H1 (cell line): ENCODE measurements around the gene PFKM.

ENCODE experiments used
- CTCF ChIP-seq, 3 experiments: IDR thresholded peaks; 1 replicate in 2 of 3; 2 replicates in 1 of 3; pipeline versions ENCODE4 v1.5.1 to v1.6.1; 2011; ENCODE audit warnings: low read length in 3 of 3, mild to moderate bottlenecking in 3 of 3, inconsistent platforms in 2 of 3, low read depth in 1 of 3, moderate library complexity in 1 of 3; ENCODE audit not compliant: insufficient read depth in 1 of 3; ENCODE audit errors: control extremely low read depth in 1 of 3
- EP300 ChIP-seq, 2 experiments: IDR thresholded peaks; 1 replicate in 1 of 2; 2 replicates in 1 of 2; pipeline ENCODE4 v1.6.1; 2011 to 2012; ENCODE audit warnings: low read depth in 2 of 2, low read length in 2 of 2, mild to moderate bottlenecking in 2 of 2, borderline replicate concordance in 1 of 2, inconsistent platforms in 1 of 2, moderate library complexity in 1 of 2
- EZH2 ChIP-seq: fragments of 200-600 bp; sonication (generic); IDR thresholded peaks from 2 replicates; pipeline ENCODE4 v1.7.1; 2012; ENCODE audit warnings: low read depth, mild to moderate bottlenecking, moderate library complexity, low read length, inconsistent platforms; ENCODE audit not compliant: severe bottlenecking
- GABPA ChIP-seq: IDR thresholded peaks from 2 replicates; pipeline ENCODE4 v1.6.1; 2011; ENCODE audit warnings: mild to moderate bottlenecking, low read length, moderate library complexity, borderline replicate concordance; ENCODE audit not compliant: insufficient read depth
- NRF1 ChIP-seq: IDR thresholded peaks from 2 replicates; pipeline ENCODE4 v1.6.1; 2011; ENCODE audit warnings: mild to moderate bottlenecking, low read depth, low read length, improper control_type of control experiment
- PHF8 ChIP-seq: fragments of 200-600 bp; sonication (generic); conservative IDR thresholded peaks from 2 replicates; pipeline ENCODE4 v1.7.1; 2012; ENCODE audit warnings: low read depth, mild to moderate bottlenecking, inconsistent platforms, low read length, moderate library complexity
- POLR2A ChIP-seq, 2 experiments: IDR thresholded peaks; 1 replicate in 1 of 2; 2 replicates in 1 of 2; pipeline ENCODE4 v1.6.1; 2011; ENCODE audit warnings: low read depth in 2 of 2, low read length in 2 of 2, mild to moderate bottlenecking in 2 of 2; ENCODE audit errors: control extremely low read depth in 1 of 2
- POU5F1 ChIP-seq: IDR thresholded peaks from 2 replicates; pipeline ENCODE4 v1.6.1; 2011; ENCODE audit warnings: low read depth, mild to moderate bottlenecking, low read length, moderate library complexity
- RBBP5 ChIP-seq: IDR thresholded peaks from 2 replicates; pipeline ENCODE4 v1.7.1; 2012; ENCODE audit warnings: low read depth, mild to moderate bottlenecking, inconsistent platforms, low read length, moderate library complexity, borderline replicate concordance
- SIN3A ChIP-seq, 2 experiments: IDR thresholded peaks in 1 of 2; conservative IDR thresholded peaks in 1 of 2; 2 replicates each; pipeline ENCODE4 v1.6.1; 2011 to 2012; ENCODE audit warnings: low read length in 2 of 2, improper control_type of control experiment in 1 of 2, low read depth in 1 of 2, mild to moderate bottlenecking in 1 of 2
- SP2 ChIP-seq: IDR thresholded peaks from 2 replicates; pipeline ENCODE4 v1.6.1; 2012; ENCODE audit warnings: mild to moderate bottlenecking, low read length, inconsistent platforms
- SUZ12 ChIP-seq: fragments of 200-600 bp; sonication (generic); IDR thresholded peaks from 2 replicates; pipeline ENCODE4 v1.6.1; 2012; ENCODE audit warnings: mild to moderate bottlenecking, inconsistent platforms, low read length, moderate library complexity, mixed read lengths
- TBP ChIP-seq: IDR thresholded peaks from 2 replicates; pipeline ENCODE4 v1.6.1; 2011; ENCODE audit warnings: low read depth, low read length, improper control_type of control experiment

DNA sequence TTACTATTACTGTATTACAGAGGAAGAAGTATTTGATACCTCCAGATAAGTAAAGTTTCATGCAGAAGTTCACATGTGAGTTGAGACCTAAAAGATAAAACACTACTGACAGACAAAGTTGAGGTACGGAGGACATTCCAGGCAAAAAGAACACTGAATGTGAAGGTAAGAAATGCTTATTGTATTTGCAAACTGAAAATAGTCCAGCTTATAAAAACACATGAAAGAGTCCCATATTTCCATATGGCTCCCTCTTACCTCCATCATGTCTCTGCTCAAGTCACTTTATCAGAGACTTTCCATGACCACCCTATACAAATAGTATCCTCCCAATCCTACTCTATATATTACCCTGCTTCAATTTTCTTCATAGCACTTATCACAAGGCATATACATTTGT lies 49.1 kb upstream of the PFKM start:
- TF ChIP-seq CTCF (IDR thresholded peaks at IDR 0.05; ENCODE audit: control extremely low read depth in 1 of 3, insufficient read depth in 1 of 3, low read depth in 1 of 3, low read length in 3 of 3): no peak
- no peak for TF ChIP-seq PHF8
- TF ChIP-seq SUZ12: no peak
- TF ChIP-seq GABPA: no peak
- no peak for TF ChIP-seq RBBP5
- TF ChIP-seq NRF1: no peak
- TF ChIP-seq SIN3A (conservative IDR thresholded peaks at IDR 0.05 in 1 of 2, IDR thresholded peaks at IDR 0.05 in 1 of 2; ENCODE audit: low read depth in 1 of 2, low read length in 2 of 2): no peak
- no peak for TF ChIP-seq EP300 (IDR thresholded peaks at IDR 0.05; ENCODE audit: borderline replicate concordance in 1 of 2, low read depth in 2 of 2, low read length in 2 of 2)
- no peak for TF ChIP-seq TBP
- TF ChIP-seq SP2: no peak
- TF ChIP-seq POLR2A (IDR thresholded peaks at IDR 0.05; ENCODE audit: control extremely low read depth in 1 of 2, low read depth in 2 of 2, low read length in 2 of 2): no peak
- no peak for TF ChIP-seq POU5F1
- no peak for TF ChIP-seq EZH2
